ENCODE data around the gene ZKSCAN3. TPM values are rescaled to one million over a fixed set of nuclear protein-coding genes. Genes with fewer than 3 reads are reported as not detected.
A peak's percentile ranks its signal among the peaks of the same experiment; 100 is the strongest.
"Not testable (repeated sequence)": the region's sequence is repeated elsewhere in the genome, so short reads cannot be mapped to it uniquely, and the experiment has no call there.

The ZKSCAN3 gene
- polyA plus RNA-seq, 4 donors = 8.1 to 11.7 (median 10.2) TPM

GRCh38 chr6:28340310-28341095, 9.2 kb upstream of the ZKSCAN3 start:
- DNase-seq (ENCODE audit: low read depth in 4 of 4, low spot score in 3 of 4) = no peak

DNA sequence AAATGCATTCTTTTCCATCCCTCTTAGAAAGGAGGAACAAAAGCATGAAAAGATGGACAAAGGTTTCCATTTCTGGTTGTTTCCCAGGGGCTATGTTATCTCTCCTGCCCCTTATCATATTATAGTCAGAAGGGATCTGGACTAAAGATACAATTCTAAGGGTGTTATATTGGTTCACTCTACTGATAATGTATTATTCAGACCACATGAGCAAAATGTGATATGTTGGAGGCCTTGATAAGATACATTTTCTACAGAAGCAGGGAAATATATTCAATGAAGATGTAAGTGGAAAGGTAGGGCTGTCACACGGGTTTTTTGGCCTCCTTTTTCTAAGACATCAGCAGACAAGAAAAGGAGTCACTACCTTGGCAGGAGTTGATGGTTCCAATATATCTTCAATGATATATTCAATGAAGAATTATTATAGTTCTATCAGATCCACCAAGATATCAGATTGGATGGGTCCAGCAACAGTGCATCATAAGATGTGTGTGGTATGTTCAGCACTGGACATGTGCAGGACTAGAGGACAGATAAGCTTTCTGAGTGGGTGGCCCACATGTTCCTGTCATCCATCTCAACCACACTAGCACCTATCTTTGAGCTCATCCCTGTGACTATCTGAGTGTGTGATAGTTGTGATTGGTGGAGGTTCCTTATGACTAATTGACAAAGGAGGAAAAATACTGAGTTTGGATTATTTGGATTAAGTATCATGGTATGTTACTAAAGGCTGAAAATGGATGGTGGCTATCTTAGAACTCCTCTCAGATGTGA, 5.7 kb upstream of the ZKSCAN3 start:
- DNase-seq (ENCODE audit: low read depth in 4 of 4, low spot score in 3 of 4) = no peak

DNA sequence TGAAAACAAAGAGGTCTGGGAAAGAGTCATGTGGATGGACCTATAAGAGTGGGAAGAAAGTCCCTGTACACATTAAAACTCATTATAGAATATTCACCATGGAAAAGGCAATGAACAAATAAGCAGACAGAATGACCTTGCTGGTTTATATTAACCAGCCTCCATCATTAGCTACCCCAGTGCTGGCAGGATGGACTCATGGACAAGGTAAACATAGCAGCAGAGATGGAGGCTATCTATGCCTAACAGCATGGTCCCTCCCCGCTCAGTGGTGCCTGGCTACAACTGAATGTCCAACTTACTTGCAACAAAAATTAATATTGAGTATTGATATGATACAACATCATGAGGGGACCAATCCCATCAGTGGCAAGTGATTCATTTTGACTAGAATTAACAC, 4.5 kb upstream of the ZKSCAN3 start:
- DNase-seq (ENCODE audit: low read depth in 4 of 4, low spot score in 3 of 4) = no peak

GRCh38 chr6:28347119-28347518, 2.6 kb upstream of the ZKSCAN3 start:
- no peak for DNase-seq (ENCODE audit: low read depth in 4 of 4, low spot score in 3 of 4)

GRCh38 chr6:28349344-28349891, 329 bp upstream of the ZKSCAN3 start:
- DNase-seq (ENCODE audit: low read depth in 4 of 4, low spot score in 3 of 4) = no peak

- no peak for DNase-seq (ENCODE audit: low read depth in 4 of 4, low spot score in 3 of 4)
These were observed 1.3 kb downstream of the ZKSCAN3 start for GRCh38 chr6:28351087-28351486.

GRCh38 chr6:28351493-28351925, 1.8 kb downstream of the ZKSCAN3 start:
- DNase-seq (ENCODE audit: low read depth in 4 of 4, low spot score in 3 of 4) = no peak

DNA sequence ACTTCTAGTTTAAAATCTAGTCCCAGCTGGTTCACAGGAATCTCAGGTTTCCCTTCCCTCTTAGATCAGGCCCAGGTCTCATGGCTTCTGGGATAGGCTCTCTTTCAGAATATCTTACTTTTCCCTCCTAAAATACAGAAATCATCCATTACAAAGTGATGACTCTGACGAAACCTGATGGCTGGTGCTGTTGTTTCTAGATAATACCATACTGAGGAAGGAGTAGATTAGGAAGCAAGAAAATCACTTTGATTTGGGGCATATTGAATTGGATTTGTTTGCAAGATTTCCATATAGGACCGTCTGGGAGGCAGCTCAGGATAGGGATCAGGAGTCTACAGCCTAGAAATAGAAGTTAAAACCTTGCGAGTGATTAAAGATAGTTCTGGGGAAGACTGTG, 3.6 kb downstream of the ZKSCAN3 start:
- no peak for DNase-seq (ENCODE audit: low read depth in 4 of 4, low spot score in 3 of 4)

DNA sequence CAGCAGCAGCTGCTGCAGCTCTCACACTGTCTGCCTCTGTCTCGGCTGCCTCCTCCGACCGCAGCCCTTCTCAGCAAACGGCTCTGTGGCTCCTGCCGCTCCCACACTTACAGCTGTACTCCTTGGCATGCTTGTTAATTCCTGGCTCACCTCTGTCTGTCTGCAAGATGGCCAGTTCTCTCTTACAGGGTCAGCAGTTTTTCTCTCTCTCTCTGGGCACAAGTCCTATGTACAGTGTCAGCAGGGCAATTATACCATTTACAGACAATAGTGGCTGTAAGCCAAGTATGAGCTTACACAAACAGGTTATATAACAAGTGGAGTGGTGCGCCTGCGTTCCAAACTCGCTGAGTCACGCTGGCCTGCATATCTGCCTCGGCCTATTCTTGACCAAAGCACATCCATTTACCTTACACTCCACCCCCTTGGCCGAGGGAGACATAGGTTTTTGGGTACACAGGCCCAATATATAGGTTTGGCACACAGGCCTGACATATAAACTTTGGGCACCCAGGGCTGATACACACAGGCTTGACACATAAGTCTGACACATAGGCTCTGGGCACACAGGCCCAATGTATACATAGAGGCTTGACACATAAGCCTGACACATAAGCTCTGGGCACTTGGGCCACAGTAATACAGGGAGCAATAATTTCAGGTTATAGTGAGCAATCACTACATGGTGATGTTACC, 4.4 kb downstream of the ZKSCAN3 start:
- no peak for DNase-seq (ENCODE audit: low read depth in 4 of 4, low spot score in 3 of 4)

- DNase-seq (ENCODE audit: low read depth in 4 of 4, low spot score in 3 of 4) = no peak
These were observed 5.2 kb downstream of the ZKSCAN3 start for GRCh38 chr6:28354688-28355554.

DNA sequence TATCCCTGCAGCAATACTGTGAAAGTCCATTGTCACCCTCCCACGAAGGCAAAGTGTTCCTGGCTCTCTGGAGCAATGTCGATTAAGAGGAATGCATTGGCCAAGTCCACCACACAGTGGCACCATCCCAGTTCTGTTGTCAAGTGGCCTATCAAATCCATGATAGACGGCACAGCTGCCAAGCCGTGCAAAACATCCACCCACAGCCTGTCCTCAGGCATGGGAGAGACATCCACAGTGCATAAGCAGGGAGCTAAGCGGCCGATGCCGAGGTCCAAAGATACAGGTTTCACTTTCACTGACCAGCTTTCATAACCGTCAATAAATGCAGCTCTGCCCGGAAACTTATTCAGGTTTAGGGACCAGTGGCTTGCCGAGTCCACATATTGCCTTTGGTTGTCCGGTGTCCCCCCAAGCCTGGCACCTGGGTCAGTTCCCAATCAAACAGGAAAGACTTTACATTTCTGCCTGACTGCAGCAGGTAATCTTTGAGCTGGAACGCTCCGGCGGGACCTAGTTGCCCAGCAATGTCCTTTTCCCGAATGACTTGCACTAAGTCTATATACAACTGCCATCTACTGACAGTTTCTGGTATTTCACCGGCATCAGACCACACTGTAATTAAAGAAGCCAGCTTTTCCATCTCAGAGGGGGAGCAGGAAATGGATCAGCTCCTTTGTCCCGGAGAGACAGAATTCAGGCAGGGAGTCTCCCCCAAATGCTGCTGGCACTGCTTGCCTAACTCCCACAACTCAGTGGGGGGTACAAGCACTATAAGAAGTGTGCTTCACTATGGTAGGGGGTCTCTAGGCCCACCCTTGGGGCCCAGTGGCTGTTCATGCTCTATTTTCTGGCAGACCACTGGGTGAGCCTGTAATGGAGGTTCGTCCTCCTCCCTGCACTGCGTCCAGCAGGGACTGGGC, 6.3 kb downstream of the ZKSCAN3 start:
- peak; percentile 83 to 91 (median 88) for DNase-seq (ENCODE audit: low read depth in 4 of 4, low spot score in 3 of 4)

DNA sequence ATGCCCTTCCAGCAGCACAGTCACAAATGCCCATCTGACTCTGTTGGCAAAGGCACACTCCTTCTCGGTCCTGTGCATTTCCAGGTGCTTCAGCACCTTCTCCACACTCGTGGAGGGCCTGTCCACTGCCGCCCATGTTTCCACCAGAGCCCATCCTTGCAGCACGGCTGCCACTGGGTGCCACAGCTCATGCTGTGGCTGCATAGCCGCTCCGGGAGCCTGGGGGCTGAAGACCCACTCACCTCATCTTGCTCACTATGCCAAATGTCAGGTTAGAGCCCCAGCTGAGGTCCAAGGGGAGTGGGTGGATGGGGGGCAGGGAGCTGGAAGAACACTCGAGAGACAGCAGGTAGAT, 6.9 kb downstream of the ZKSCAN3 start:
- no peak for DNase-seq (ENCODE audit: low read depth in 4 of 4, low spot score in 3 of 4)

DNA sequence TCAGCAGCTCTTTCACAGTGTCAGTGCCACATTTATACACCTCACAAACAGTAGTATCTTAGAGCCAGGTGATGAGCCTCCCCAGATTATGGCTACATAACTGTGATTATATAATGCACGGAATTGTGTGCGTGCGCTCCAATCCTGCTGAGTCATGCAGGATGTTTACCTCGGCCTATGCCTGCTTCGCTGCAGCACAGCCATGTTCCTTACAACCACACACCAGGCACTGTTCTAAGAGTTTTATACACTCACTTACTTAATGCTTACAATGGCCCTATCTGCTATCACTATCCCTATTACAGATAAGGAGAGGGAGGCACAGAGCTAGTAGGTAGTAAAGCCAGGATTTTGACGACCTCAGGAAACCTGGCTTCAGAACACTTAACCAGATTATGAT, 7.3 kb downstream of the ZKSCAN3 start:
- no peak for DNase-seq (ENCODE audit: low read depth in 4 of 4, low spot score in 3 of 4)

DNA sequence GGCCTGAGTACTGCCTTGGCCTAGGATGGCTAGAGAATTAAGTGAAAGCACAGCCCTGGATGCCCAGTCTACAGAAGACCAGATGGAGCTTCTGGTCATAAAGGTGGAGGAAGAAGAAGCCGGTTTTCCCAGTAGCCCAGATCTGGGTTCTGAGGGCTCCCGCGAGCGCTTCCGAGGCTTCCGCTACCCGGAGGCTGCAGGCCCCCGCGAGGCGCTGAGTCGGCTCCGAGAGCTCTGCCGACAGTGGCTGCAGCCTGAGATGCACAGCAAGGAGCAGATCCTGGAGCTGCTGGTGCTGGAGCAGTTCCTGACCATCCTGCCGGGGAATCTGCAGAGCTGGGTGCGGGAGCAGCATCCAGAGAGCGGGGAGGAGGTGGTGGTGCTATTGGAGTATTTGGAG, 9.8 kb downstream of the ZKSCAN3 start:
- not testable (repeated sequence) for DNase-seq (ENCODE audit: low read depth in 4 of 4, low spot score in 3 of 4)

GRCh38 chr6:28360961-28361360, 11.2 kb downstream of the ZKSCAN3 start:
- DNase-seq (ENCODE audit: low read depth in 4 of 4, low spot score in 3 of 4) = no peak

DNA sequence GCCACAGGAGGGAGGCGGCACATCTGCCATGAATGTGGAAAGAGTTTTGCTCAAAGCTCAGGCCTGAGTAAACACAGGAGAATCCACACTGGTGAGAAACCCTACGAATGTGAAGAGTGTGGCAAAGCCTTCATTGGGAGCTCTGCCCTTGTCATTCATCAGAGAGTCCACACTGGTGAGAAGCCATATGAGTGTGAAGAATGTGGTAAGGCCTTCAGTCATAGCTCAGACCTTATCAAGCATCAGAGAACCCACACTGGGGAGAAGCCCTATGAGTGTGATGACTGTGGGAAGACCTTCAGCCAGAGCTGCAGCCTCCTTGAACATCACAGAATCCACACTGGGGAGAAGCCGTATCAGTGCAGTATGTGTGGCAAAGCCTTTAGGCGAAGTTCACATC, 15.8 kb downstream of the ZKSCAN3 start:
- DNase-seq (ENCODE audit: low read depth in 4 of 4, low spot score in 3 of 4) = not testable (repeated sequence)

GRCh38 chr6:28368522-28368921, 18.8 kb downstream of the ZKSCAN3 start:
- DNase-seq (ENCODE audit: low read depth in 4 of 4, low spot score in 3 of 4) = no peak

- no peak for DNase-seq (ENCODE audit: low read depth in 4 of 4, low spot score in 3 of 4)
These were observed 19.7 kb downstream of the ZKSCAN3 start for GRCh38 chr6:28369463-28369862.

- DNase-seq (ENCODE audit: low read depth in 4 of 4, low spot score in 3 of 4) = no peak
These were observed 20.7 kb downstream of the ZKSCAN3 start for GRCh38 chr6:28370440-28370839.
